ENCODE results near the gene C21orf91. TPM values are rescaled to one million over a fixed set of nuclear protein-coding genes. Genes with fewer than 3 reads are reported as not detected.

The C21orf91 gene
- total RNA-seq, 4 donors from 2014 or later: 4.0 to 8.5 (median 5.6) TPM

- DNase-seq (no peak), ATAC-seq (no peak)
- no peak for TF ChIP-seq CTCF (IDR thresholded peaks at IDR 0.05 in 4 of 5, conservative IDR thresholded peaks at IDR 0.05 in 1 of 5)
- TF ChIP-seq POLR2A (IDR thresholded peaks at IDR 0.05): no peak
- in situ Hi-C loops (cut with MboI; ENCODE audit: low sequenced_read_pairs in 4 of 4) (no loop called here), intact Hi-C loops (cut with DNase I; ENCODE audit: low total_unique reads) (no loop called here)
- no peak overlapping the region for H3K4me3 ChIP-seq
- H3K27me3 ChIP-seq: no peaks in the 10 kb centered on the region
- no peaks in the 10 kb centered on the region for H3K4me1 ChIP-seq
- H3K27ac ChIP-seq: no peak overlapping the region
- H3K9me3 ChIP-seq: no peaks in the 10 kb centered on the region
- no peaks in the 10 kb centered on the region for H3K36me3 ChIP-seq
Observed at GRCh38 chr21:17753736-17754135, 65.4 kb downstream of the C21orf91 start.

- DNase-seq: no peak
- no peaks in the 10 kb centered on the region for H3K27me3 ChIP-seq
- H3K36me3 ChIP-seq: no peaks in the 10 kb centered on the region
- H3K4me1 ChIP-seq: no peaks in the 10 kb centered on the region
- H3K27ac ChIP-seq: no peak overlapping the region
- intact Hi-C loops (cut with DNase I; ENCODE audit: low total_unique reads) (no loop called here), in situ Hi-C loops (cut with MboI; ENCODE audit: low sequenced_read_pairs in 4 of 4) (no loop called here)
- H3K9me3 ChIP-seq: no peaks in the 10 kb centered on the region
- ATAC-seq: no peak
- TF ChIP-seq CTCF (IDR thresholded peaks at IDR 0.05 in 4 of 5, conservative IDR thresholded peaks at IDR 0.05 in 1 of 5) (no peak), POLR2A (IDR thresholded peaks at IDR 0.05) (no peak)
- H3K4me3 ChIP-seq: no peak overlapping the region
Observed at GRCh38 chr21:17752171-17752570, 67.0 kb downstream of the C21orf91 start.

- no peaks in the 10 kb centered on the region for H3K9me3 ChIP-seq
- DNase-seq (no peak), ATAC-seq (no peak)
- in situ Hi-C loops (cut with MboI; ENCODE audit: low sequenced_read_pairs in 4 of 4): no loop called here
- H3K27ac ChIP-seq: no peak overlapping the region
- no peaks in the 10 kb centered on the region for H3K36me3 ChIP-seq
- no peak for TF ChIP-seq CTCF (IDR thresholded peaks at IDR 0.05 in 4 of 5, conservative IDR thresholded peaks at IDR 0.05 in 1 of 5)
- no peak overlapping the region for H3K4me3 ChIP-seq
- intact Hi-C loops (cut with DNase I; ENCODE audit: low total_unique reads): no loop called here
- no peaks in the 10 kb centered on the region for H3K27me3 ChIP-seq
- H3K4me1 ChIP-seq: no peaks in the 10 kb centered on the region
Observed at GRCh38 chr21:17746920-17747319, 72.2 kb downstream of the C21orf91 start.

- H3K9me3 ChIP-seq: no peaks in the 10 kb centered on the region
- TF ChIP-seq POLR2A (IDR thresholded peaks at IDR 0.05) (no peak), CTCF (IDR thresholded peaks at IDR 0.05 in 4 of 5, conservative IDR thresholded peaks at IDR 0.05 in 1 of 5) (no peak)
- DNase-seq (no peak), ATAC-seq (no peak)
- H3K36me3 ChIP-seq: no peaks in the 10 kb centered on the region
- intact Hi-C loops (cut with DNase I; ENCODE audit: low total_unique reads): no loop called here
- in situ Hi-C loops (cut with MboI; ENCODE audit: low sequenced_read_pairs in 4 of 4): no loop called here
- no peak overlapping the region for H3K27ac ChIP-seq
- H3K4me3 ChIP-seq: no peak overlapping the region
- H3K4me1 ChIP-seq: no peaks in the 10 kb centered on the region
- no peaks in the 10 kb centered on the region for H3K27me3 ChIP-seq
Observed at GRCh38 chr21:17745086-17745485, 74.1 kb downstream of the C21orf91 start.

GRCh38 chr21:17742940-17743592, 76.1 kb downstream of the C21orf91 start:
- no peaks in the 10 kb centered on the region for H3K4me1 ChIP-seq
- TF ChIP-seq CTCF (IDR thresholded peaks at IDR 0.05 in 4 of 5, conservative IDR thresholded peaks at IDR 0.05 in 1 of 5): no peak
- TF ChIP-seq POLR2A (IDR thresholded peaks at IDR 0.05): no peak
- no peak overlapping the region for H3K27ac ChIP-seq
- in situ Hi-C loops (cut with MboI; ENCODE audit: low sequenced_read_pairs in 4 of 4): no loop called here
- no peaks in the 10 kb centered on the region for H3K9me3 ChIP-seq
- DNase-seq: no peak
- H3K4me3 ChIP-seq: no peak overlapping the region
- no peaks in the 10 kb centered on the region for H3K36me3 ChIP-seq
- no peaks in the 10 kb centered on the region for H3K27me3 ChIP-seq
- no peak for ATAC-seq
- intact Hi-C loops (cut with DNase I; ENCODE audit: low total_unique reads): no loop called here
